T-helper 9 cell (primary cell): ENCODE measurements around the gene C6orf15.
A peak's percentile ranks its signal among the peaks of the same experiment; 100 is the strongest.
"Not testable (repeated sequence)": the region's sequence is repeated elsewhere in the genome, so short reads cannot be mapped to it uniquely, and the experiment has no call there.

ENCODE experiments used
- DNase-seq: peaks from one replicate; pipeline ENCODE4 v3.0.0-alpha.2; 2020

C6orf15 gene

GRCh38 chr6:31098449-31098938, 13.9 kb downstream of the C6orf15 start:
- DNase-seq = no peak

DNA sequence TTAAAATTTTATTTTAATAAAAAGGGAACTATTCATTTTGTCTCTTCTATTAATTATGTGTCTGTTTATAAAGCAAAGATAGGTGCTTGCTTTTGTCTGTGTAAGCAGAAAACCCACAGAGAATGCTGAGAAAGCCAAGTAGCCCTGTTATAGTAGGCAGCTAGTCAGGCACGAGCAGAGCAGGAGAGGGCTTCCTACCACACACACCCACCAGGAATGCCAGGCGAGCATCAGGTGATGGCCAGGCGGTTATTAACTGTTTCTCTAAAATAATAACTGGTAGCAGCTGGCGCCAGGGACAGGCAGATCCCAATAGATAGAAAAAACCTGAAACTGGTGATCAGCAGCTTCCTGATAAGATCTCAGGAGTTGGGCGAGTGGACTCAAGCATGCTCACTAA, 15.7 kb downstream of the C6orf15 start:
- no peak for DNase-seq

GRCh38 chr6:31096215-31096614, 16.2 kb downstream of the C6orf15 start:
- DNase-seq = no peak

DNA sequence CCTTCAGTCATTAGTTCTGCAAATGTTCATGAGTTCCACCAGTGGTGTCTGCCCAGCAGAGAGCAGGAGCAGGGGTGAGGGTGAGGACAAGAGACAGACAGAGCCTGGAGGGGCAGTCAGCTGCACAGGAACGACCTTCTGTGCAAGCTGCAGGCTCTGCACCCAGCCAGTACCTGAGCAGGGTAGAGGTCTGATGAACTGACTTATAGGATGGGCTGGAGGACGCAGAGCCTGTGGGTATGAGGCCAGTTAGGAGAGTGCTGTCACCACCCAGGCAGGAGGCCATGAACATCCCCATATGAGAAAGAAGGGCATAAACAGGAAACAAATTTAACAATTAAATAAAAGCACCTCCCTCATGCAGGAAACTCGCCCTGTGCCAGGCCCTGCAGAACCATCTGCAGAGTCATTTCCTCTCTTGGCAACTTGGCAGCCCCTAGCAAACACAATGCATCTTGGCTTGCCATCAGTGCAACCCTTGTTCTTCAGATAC, 17.9 kb downstream of the C6orf15 start:
- DNase-seq = peak; percentile 12

DNA sequence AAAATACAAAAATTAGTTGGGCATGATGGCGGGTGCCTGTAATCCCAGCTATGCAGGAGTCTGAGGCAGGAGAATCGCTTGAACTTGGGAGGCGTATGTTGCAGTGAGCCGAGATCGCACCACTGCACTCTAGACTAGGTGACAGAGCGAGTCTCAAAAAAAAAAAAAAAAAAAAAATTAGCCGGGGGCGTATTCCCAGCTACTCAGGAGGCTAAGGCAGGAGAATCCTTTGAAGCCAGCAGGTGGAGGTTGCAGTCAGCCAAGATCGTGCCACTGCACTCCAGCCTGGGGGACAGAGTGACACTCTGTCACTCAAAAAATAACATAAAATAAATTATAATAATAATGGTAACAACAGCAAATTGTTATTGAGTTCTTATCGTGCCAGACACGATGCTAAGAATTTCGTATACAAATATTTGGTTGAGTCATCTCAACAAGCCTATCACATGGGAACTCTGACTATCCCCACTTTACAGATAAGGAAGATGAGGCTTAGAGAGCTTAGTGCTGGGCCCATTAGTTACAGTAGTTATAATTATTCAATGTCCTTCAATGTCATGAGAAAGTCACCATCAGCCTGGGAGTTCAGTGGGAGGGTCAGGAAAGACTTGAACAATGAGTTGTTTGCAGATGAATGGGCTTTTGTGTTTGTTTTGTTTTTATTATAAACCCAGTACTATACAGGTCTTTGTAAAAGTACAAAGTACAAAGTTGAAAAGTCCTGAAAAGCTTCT, 19.4 kb downstream of the C6orf15 start:
- no peak for DNase-seq

DNA sequence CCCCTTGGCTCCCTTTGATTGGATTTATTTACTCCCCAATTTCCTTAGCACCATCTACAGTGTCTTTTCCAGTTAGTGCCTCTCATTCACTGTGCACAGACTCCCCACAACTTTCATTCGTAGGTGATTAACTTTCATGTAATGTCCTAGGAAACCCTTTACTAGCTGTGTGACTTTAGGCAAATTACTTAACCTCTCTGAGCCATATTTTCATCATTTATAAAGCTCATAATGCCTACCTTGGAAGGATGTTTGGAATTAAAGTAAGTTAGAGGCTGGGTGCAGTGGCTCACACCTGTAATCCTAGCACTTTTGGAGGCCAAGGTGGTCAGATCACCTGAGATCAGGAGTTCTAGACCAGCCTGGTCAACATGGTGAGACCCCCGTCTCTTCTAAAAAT, 20.1 kb downstream of the C6orf15 start:
- no peak for DNase-seq

- no peak for DNase-seq
Observed at GRCh38 chr6:31091680-31092079, 20.7 kb downstream of the C6orf15 start.

DNA sequence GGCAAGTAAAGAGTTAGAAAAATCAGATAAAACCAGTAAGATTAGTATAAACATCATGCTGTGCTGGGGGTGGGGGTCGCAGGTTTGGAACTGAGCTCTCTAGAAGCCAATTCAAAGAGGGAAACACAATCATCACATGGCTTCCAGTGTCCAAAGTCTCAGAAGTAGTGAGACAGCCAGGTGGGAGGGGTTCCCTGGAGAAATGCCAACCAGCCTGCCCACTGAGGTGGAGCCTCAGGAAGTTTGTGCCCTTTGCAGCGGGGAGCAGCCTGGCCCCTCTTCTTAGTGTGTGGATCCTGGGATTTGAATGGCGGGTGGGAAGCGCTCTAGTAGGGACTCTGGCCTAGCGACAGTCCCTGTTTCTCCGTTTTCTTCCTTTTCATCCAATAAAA, 21.4 kb downstream of the C6orf15 start:
- DNase-seq = no peak

DNA sequence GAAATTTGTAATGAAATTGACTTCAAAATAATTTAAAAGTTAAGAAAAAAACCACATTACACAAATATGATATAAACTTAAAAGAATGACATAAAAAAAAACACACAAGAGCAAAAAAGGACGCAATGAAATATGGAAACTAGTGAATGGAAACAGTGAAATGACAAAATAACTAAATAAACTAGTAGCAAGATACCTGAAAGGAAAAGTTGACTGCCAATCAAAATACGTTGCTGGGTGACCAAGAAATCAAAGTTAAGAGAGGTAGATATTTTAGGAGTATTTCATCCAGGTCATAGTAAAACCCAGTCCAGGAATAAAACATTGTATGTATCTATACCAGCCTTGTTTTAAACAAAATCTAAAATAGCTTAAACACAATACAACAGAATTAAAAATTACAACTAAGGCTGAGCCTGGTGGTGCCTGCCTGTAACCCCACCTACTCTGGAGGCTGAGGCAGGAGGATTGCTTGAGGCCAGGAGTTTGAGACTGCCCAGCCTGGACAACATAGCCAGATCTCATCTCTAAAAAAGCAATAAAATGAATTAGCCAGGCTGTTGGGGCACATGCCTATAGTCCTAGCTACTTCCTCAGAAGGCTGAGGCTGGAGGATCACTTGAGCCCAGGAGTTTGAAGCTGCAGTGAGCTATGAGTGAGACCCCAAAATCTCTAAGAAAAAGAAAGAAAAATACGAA, 22.0 kb downstream of the C6orf15 start:
- no peak for DNase-seq

- peak; percentile 93 for DNase-seq
Observed at GRCh38 chr6:31087494-31088089, 24.8 kb downstream of the C6orf15 start.

GRCh38 chr6:31086788-31087440, 25.5 kb downstream of the C6orf15 start:
- no peak for DNase-seq

- peak; percentile 29 for DNase-seq
Observed at GRCh38 chr6:31083742-31084354, 28.5 kb downstream of the C6orf15 start.

- no peak for DNase-seq
Observed at GRCh38 chr6:31081872-31082271, 30.5 kb downstream of the C6orf15 start.

- DNase-seq = peak; percentile 50
Observed at GRCh38 chr6:31079656-31080261, 32.6 kb downstream of the C6orf15 start.

DNA sequence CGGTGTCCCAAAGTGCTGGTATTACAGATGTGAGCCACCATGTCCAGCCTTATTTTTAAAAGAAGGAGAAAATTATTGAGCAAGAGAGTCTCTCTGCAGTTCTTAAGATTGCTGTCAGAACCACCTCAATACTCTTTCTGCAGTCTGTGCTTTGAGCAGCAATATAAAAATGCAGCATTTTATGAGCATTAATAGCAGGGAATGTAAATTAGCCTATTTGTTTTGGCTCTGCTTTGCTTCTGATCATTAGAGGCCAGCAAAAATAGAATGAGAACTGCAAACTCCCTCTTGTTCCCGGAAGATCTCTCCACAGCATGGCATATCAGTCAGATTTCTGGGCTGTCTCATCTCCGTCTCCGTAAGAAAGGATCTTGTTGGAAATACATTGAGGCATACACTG, 35.8 kb downstream of the C6orf15 start:
- DNase-seq = no peak

DNA sequence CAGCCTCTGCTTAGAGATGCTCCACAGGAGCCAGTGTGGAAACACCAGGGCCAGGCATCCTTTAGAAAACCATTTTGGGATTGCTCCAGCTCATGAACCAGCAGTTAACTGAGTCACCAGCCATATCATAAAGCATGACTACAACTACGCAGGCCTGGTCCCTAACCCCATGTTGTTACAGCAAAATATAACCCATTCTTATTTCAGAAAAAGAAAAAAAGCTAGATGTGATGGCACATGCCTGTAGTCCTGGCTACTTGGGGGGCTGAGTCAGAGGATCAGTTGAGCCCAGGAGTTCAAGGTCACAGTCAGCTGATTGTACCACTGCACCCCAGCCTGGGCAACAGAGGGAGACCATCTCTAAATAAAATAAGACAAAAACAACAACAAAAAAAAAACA, 36.8 kb downstream of the C6orf15 start:
- DNase-seq = no peak

DNA sequence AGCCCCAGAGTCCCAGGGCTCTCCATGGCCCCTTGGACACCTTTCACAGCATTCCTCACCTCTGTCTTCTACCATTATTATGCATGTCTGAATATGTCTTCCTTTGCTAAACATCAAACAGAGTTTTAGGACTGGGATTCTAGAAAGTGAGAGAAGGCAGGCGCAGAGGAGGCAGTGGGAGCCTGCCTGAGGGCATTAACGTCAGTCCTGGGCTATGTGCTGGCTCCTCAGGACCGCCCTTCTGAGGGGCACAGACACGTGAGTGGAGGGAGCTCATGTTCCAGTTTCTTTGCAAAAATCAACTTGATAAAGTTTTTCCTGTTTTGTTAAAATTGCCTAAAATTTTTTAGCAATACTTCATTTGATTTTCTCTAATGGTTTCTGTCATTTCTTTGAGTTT, 38.0 kb downstream of the C6orf15 start:
- no peak for DNase-seq

DNA sequence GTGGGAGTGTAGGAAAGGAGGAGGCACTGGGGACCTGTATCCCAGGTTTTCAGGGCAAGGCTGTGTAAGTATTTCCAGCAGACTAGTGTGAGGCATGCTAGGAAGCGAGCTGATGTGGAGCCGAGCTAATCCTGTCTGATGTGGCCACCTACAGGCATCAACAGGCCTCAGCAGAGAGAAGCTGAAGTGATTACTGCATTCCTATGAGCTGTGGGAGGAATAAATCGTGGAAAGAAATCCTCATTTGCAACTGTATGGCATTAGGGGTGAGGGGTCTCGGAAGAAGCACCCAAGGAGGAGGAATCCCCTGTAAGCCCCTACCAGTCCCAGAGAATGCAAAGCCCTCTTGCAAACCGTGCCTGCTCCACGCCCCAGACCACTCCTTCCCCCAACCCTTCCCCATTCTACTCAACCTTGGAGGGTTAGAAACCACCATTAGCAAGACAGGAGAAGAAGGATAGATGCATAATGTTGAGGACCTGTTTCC, 41.6 kb downstream of the C6orf15 start:
- no peak for DNase-seq

DNA sequence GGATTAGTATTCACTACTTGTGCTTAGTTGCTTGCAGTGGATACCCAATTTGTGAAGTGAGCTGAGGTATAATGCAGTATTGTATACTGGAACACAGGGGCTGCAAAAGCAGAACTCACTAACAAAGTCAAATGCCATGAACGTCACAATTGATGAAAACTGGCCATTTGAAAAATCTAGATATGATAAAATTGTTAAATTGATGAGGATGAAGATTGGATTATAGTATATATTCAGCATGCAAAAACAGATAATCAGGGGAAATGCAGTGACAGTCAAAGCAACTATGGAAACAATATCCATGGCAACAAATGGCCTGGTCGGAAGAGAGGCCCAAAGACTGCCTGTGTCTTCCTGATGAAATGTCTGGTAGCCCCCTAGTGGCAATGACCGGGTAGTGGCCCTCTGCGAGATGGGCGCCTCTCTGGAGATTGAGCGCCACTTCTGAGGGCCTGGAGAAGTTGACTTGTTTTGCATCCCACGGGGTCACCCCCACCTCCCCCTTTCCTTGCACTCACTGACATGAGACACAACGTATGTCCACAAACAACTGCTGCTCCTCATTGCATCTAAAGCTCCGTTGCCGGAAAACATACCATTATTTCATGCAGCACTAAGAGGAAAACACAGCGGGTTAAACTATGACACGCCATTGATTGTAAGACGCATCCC, 43.6 kb downstream of the C6orf15 start:
- DNase-seq = peak; percentile 61

- DNase-seq = not testable (repeated sequence)
Observed at GRCh38 chr6:31067891-31068668, 44.3 kb downstream of the C6orf15 start.

DNA sequence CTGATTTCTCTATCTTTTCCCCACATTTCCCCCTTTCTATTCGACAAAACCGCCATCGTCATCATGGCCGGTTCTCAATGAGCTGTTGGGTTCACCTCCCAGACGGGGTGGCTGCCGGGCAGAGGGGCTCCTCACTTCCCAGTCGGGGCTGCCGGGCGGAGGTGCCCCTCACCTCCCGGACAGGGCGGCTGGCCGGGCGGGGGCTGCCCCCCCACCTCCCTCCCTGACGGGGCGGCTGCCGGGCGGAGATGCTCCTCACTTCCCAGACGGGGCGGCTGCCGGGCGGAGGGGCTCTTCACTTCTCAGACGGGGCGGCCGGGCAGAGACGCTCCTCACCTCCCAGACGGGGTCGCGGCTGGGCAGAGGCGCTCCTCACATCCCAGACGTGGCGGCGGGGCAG, 45.3 kb downstream of the C6orf15 start:
- not testable (repeated sequence) for DNase-seq
